Upper lobe of right lung (tissue), 1 donor: Measurements from ENCODE around the gene DNTT. TPM values are rescaled to one million over a fixed set of nuclear protein-coding genes. Genes with fewer than 3 reads are reported as not detected.

Experiments used
- ATAC-seq: fragments of 200-7000 bp; cut with Tn5 transposase; one replicate; pipeline ENCODE4 v1.9.1; 2020; ENCODE audit warnings: mild to moderate bottlenecking, moderate library complexity
- DNase-seq: peaks from one replicate; pipeline ENCODE4 v3.0.0-alpha.2; 2020
- H3K27ac ChIP-seq: fragments of 200-600 bp; one replicate; pipeline ENCODE4 v1.8.0; 2022
- H3K27me3 ChIP-seq: fragments of 200-600 bp; one replicate; pipeline ENCODE4 v1.8.0; 2022; ENCODE audit warnings: mild to moderate bottlenecking
- H3K36me3 ChIP-seq: fragments of 200-600 bp; one replicate; pipeline ENCODE4 v1.8.0; 2022
- H3K4me1 ChIP-seq: fragments of 200-600 bp; one replicate; pipeline ENCODE4 v1.8.0; 2022
- H3K4me3 ChIP-seq: fragments of 200-600 bp; one replicate; pipeline ENCODE4 v1.8.0; 2022; ENCODE audit warnings: mild to moderate bottlenecking
- H3K9me3 ChIP-seq: fragments of 200-600 bp; one replicate; pipeline ENCODE4 v1.8.0; 2022
- intact Hi-C: fragments of 100-400 bp; cut with DNase I; formaldehyde crosslinking; loops from one replicate; pipeline ENCODE4 v1.11.0; 2022
- total RNA-seq: library from RNA; stranded (reverse); fragmentation: NEBNext Ultra II Directional; extraction: Animal tissue kit (Norgen Biotek cat#: 25700); gene quantifications from one replicate; pipeline ENCODE4 v1.2.1, GENCODE V29; 2021
- TF ChIP-seq, protein P1 (sequence below): fragments of 200-600 bp; IDR thresholded peaks from one replicate; pipeline ENCODE4 v1.8.0; 2022; ENCODE audit warnings: antibody characterized with exemption
- donor health status: DM: no; HTN: yes; CAD: no; lungs with severe emphysema.

The DNTT gene
- total RNA-seq, 1 donor from 2014 or later: not detected

DNA sequence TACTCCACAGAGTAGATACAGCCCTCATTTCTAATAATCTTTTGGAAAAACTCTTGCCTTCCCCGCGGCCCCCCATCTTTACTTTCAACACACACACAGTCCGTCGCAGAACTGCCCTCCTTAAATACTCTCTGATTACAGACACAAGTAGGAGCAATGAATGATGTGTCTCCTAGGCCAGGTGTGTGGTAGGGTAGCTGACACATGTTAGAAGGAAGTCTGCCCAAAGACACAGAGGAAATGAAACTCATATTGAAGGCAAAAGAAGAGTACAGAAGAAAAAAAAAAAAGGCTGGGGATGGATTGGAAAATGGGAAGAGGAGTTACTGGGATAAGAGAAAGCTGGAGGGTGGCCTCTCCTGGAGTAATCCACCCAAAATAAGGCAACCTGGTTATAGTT, 39.9 kb downstream of the DNTT start:
- no peak for DNase-seq
- Histone ChIP-seq H3K27me3 (no peaks in the 10 kb centered on the region), H3K27ac (no peak overlapping the region), H3K4me1 (no peaks in the 10 kb centered on the region), H3K4me3 (no peak overlapping the region), H3K36me3 (no peaks in the 10 kb centered on the region), H3K9me3 (no peaks in the 10 kb centered on the region)
- intact Hi-C loops: no loop called here
- no peak for ATAC-seq
- TF ChIP-seq, protein P1, sequence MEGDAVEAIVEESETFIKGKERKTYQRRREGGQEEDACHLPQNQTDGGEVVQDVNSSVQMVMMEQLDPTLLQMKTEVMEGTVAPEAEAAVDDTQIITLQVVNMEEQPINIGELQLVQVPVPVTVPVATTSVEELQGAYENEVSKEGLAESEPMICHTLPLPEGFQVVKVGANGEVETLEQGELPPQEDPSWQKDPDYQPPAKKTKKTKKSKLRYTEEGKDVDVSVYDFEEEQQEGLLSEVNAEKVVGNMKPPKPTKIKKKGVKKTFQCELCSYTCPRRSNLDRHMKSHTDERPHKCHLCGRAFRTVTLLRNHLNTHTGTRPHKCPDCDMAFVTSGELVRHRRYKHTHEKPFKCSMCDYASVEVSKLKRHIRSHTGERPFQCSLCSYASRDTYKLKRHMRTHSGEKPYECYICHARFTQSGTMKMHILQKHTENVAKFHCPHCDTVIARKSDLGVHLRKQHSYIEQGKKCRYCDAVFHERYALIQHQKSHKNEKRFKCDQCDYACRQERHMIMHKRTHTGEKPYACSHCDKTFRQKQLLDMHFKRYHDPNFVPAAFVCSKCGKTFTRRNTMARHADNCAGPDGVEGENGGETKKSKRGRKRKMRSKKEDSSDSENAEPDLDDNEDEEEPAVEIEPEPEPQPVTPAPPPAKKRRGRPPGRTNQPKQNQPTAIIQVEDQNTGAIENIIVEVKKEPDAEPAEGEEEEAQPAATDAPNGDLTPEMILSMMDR: no peak

DNA sequence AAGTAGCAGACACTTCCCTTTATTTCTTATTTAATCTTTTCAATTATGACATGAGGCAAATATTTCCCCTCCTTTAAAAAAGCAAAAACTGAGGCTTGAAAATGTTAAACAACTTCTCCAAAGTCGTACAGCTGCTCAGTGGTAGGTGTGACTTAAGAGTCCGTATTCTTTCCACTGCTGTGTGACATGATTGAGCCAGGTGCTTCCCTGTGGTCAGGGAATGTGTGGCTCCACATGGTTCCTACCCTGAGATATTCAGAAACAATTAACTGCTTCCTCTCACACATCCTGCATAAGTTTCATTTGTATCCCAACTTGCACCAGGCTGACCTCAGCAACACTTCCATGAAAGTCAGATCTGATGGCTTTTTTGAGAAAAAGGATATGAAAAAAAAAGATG, 41.0 kb downstream of the DNTT start:
- Histone ChIP-seq H3K4me3 (no peak overlapping the region), H3K27ac (no peak overlapping the region), H3K36me3 (no peaks in the 10 kb centered on the region), H3K9me3 (no peaks in the 10 kb centered on the region), H3K4me1 (no peaks in the 10 kb centered on the region), H3K27me3 (no peaks in the 10 kb centered on the region)
- intact Hi-C loops: no loop called here
- TF ChIP-seq, protein P1: no peak
- ATAC-seq (no peak), DNase-seq (no peak)

DNA sequence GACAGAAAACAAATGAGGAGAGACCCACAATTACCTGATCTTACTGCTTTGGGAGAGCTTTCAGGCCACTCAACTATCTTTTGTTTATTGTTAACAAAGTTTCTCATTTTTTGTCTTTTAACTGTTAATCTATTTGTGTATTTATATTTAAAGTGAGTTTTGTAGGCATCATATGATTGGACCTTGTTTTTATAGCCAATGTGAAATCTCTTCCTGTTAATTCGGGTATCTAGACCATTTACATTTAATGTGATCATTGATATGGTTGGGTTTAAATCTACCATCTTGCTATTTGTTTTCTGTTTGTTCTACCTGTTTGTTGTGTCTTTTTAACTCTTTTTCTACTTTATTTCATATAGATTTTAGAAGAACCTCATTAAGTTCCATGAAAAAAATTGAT, 42.1 kb downstream of the DNTT start:
- no peak for DNase-seq
- TF ChIP-seq, protein P1: no peak
- Histone ChIP-seq H3K27ac (no peak overlapping the region), H3K27me3 (no peaks in the 10 kb centered on the region), H3K4me3 (no peak overlapping the region), H3K36me3 (no peaks in the 10 kb centered on the region), H3K4me1 (no peaks in the 10 kb centered on the region), H3K9me3 (no peaks in the 10 kb centered on the region)
- intact Hi-C loops: no loop called here
- ATAC-seq: no peak

DNA sequence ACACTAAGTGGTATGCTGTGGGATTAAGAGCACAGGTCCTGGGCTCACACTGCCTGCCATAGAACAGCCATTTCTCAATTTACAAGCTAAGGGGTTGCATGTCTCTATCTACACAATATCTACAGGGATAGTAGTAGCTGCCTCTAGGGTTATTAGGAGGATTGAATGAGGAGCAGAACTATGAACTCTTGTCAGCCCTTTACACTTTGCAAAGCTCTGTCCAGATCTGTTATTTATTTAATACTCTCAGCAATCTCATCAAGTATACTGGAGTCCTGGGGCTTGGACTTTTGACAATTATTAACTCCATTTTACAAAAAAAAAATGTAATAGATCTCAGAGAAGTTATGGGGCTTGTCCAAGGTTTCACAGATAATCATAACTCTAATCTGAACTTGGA, 47.8 kb downstream of the DNTT start:
- intact Hi-C loops: no loop called here
- H3K4me3 ChIP-seq: no peak overlapping the region
- no peaks in the 10 kb centered on the region for H3K4me1 ChIP-seq
- H3K36me3 ChIP-seq: no peaks in the 10 kb centered on the region
- H3K9me3 ChIP-seq: no peaks in the 10 kb centered on the region
- TF ChIP-seq, protein P1: no peak
- no peak for DNase-seq
- no peak for ATAC-seq
- H3K27ac ChIP-seq: no peak overlapping the region
- peaks cover under 1% of the 10 kb centered on the region for H3K27me3 ChIP-seq

DNA sequence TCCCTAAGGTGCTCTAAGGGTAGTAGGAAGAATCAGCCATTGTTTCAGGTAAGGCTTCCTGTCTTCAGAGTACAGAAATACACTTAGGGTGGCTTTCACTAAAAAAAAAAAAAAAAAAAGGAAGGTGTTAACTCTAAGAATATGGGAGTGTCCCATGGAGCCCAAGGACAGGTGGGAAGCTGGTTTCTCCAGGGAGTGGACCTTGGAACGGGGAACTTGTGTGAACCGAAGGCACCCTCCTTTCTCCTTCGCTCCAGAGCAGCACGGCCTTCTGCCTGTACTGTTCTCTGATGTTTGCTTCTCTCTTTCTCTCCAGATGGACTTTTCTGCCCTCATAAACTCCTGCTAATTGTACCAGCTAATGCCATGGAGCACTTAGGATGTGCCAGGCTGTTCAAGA, 48.3 kb downstream of the DNTT start:
- Histone ChIP-seq H3K27ac (no peak overlapping the region), H3K36me3 (no peaks in the 10 kb centered on the region), H3K4me3 (no peak overlapping the region), H3K9me3 (no peaks in the 10 kb centered on the region), H3K27me3 (peaks cover 7% of the 10 kb centered on the region), H3K4me1 (no peaks in the 10 kb centered on the region)
- DNase-seq: no peak
- TF ChIP-seq, protein P1: no peak
- intact Hi-C loops: no loop called here
- ATAC-seq: no peak

DNA sequence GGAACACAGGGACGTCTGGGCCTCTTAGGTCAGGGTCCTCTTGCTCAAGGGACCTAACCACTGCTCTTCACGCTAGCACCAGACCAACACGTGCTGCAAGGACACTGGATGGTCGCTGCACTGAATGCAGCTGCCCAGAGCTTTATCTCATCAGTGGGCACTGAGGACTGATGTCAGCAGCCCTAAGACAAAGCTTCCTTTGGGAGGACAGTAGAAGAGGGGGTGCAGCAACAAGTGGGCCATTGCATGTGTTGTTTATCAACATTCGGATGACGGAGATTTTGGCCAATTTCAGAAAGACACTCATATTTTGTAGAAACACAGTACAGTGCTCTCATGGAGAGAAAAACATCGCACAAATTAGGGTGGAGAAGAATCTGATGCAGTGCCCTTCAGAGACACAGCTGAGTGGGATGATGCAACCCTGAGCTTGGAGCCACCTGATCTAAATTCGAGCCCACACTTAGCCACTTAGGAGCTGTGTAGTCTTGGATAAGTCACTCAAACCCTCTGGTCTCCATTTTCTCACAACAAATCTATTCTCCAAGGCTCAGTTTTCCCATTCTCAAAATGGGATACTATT, 52.9 kb downstream of the DNTT start:
- no peaks in the 10 kb centered on the region for H3K9me3 ChIP-seq
- peaks cover 9% of the 10 kb centered on the region for H3K27me3 ChIP-seq
- no peak for DNase-seq
- no peaks in the 10 kb centered on the region for H3K36me3 ChIP-seq
- H3K27ac ChIP-seq: no peak overlapping the region
- intact Hi-C loops: no loop called here
- ATAC-seq: no peak
- no peak overlapping the region for H3K4me3 ChIP-seq
- TF ChIP-seq, protein P1: no peak
- H3K4me1 ChIP-seq: no peaks in the 10 kb centered on the region
